GM19043 (cell line): ENCODE data around the gene ZNF777.
"Not testable (repeated sequence)": the region's sequence is repeated elsewhere in the genome, so short reads cannot be mapped to it uniquely, and the experiment has no call there.

ENCODE experiments used
- ATAC-seq: cut with Tn5 transposase; IDR thresholded peaks from one replicate; pipeline ENCODE4 v1.9.1; 2021; ENCODE audit warnings: low read depth; ENCODE audit not compliant: unreplicated experiment

ZNF777 gene

GRCh38 chr7:149460493-149461277, at the start of gene ZNF777:
TSS of gene ZNF777 (minus strand) at chr7:149461062. CDS start at chr7:149456022, 5,040 bp downstream.
- peak; percentile 93 for ATAC-seq

GRCh38 chr7:149510248-149510647, 49.4 kb upstream of the ZNF777 start:
- ATAC-seq = no peak

GRCh38 chr7:149509774-149510173, 48.9 kb upstream of the ZNF777 start:
- no peak for ATAC-seq

- ATAC-seq = no peak
Observed at GRCh38 chr7:149505551-149505950, 44.7 kb upstream of the ZNF777 start.

GRCh38 chr7:149501651-149502050, 40.8 kb upstream of the ZNF777 start:
- no peak for ATAC-seq

GRCh38 chr7:149500910-149501309, 40.0 kb upstream of the ZNF777 start:
- no peak for ATAC-seq

- no peak for ATAC-seq
Observed at GRCh38 chr7:149500201-149500600, 39.3 kb upstream of the ZNF777 start.

- no peak for ATAC-seq
Observed at GRCh38 chr7:149498811-149499210, 37.9 kb upstream of the ZNF777 start.

- peak; percentile 92 for ATAC-seq
Observed at GRCh38 chr7:149497467-149498261, 36.8 kb upstream of the ZNF777 start, which contains the start of gene ZNF746. TSS of gene ZNF746 (minus strand) at chr7:149497809. CDS start at chr7:149497536, 273 bp downstream.

GRCh38 chr7:149496642-149497391, 36.0 kb upstream of the ZNF777 start:
- peak; percentile 16 for ATAC-seq

GRCh38 chr7:149495785-149496641, 35.2 kb upstream of the ZNF777 start:
- no peak for ATAC-seq

GRCh38 chr7:149494738-149495368, 34.0 kb upstream of the ZNF777 start:
- no peak for ATAC-seq

- not testable (repeated sequence) for ATAC-seq
Observed at GRCh38 chr7:149493975-149494374, 33.1 kb upstream of the ZNF777 start.

- no peak for ATAC-seq
Observed at GRCh38 chr7:149493366-149493765, 32.5 kb upstream of the ZNF777 start.

- ATAC-seq = no peak
Observed at GRCh38 chr7:149490083-149490760, 29.4 kb upstream of the ZNF777 start.

- ATAC-seq = no peak
Observed at GRCh38 chr7:149489391-149490024, 28.6 kb upstream of the ZNF777 start.

GRCh38 chr7:149479568-149479967, 18.7 kb upstream of the ZNF777 start:
- no peak for ATAC-seq

GRCh38 chr7:149478754-149479153, 17.9 kb upstream of the ZNF777 start:
- ATAC-seq = no peak
